CD14-positive monocyte (primary cell): ENCODE results near the gene CCR8. TPM values are rescaled to one million over a fixed set of nuclear protein-coding genes. Genes with fewer than 3 reads are reported as not detected.

Experiments
- DNase-seq, 3 donors: peaks; one replicate each; pipeline ENCODE4 v3.0.0-alpha.2; 2011 to 2022
- H2AFZ ChIP-seq: 2 replicates; pipeline ENCODE4 v1.6.0; 2012; ENCODE audit warnings: mild to moderate bottlenecking, low read depth, low read length, inconsistent platforms; ENCODE audit not compliant: insufficient read depth, poor library complexity, severe bottlenecking
- H3K27ac ChIP-seq, 2 donors: 1 replicate in 1 of 2; 2 replicates in 1 of 2; pipeline ENCODE4 v1.5.1; 2012 to 2013; ENCODE audit warnings: low read length in 2 of 2, control low read depth in 1 of 2, inconsistent platforms in 1 of 2, low read depth in 1 of 2, mild to moderate bottlenecking in 1 of 2
- H3K27me3 ChIP-seq, 2 donors: one replicate each; pipeline versions ENCODE4 v1.6.0 to v1.6.1; 2011 to 2013; ENCODE audit warnings: low read length in 2 of 2; ENCODE audit not compliant: control insufficient read depth in 2 of 2, insufficient read depth in 2 of 2
- H3K36me3 ChIP-seq, 2 donors: replicated peaks in 1 of 2; 1 replicate in 1 of 2; 2 replicates in 1 of 2; pipeline versions ENCODE4 v1.5.1 to v1.6.1; 2012 to 2013; ENCODE audit warnings: low read length in 2 of 2, control low read depth in 1 of 2, inconsistent platforms in 1 of 2, mild to moderate bottlenecking in 1 of 2; ENCODE audit not compliant: insufficient read depth in 2 of 2, control insufficient read depth in 1 of 2
- H3K4me1 ChIP-seq, 2 donors: 1 replicate in 1 of 2; 2 replicates in 1 of 2; pipeline versions ENCODE4 v1.5.1 to v1.6.1; 2012 to 2013; ENCODE audit warnings: low read length in 2 of 2, control low read depth in 1 of 2, inconsistent platforms in 1 of 2, mild to moderate bottlenecking in 1 of 2, moderate library complexity in 1 of 2; ENCODE audit not compliant: insufficient read depth in 2 of 2, control insufficient read depth in 1 of 2
- H3K4me2 ChIP-seq: replicated peaks from 2 replicates; pipeline ENCODE3; 2012; ENCODE audit warnings: low read length, moderate library complexity, mild to moderate bottlenecking; ENCODE audit not compliant: poor library complexity, severe bottlenecking; ENCODE audit errors: extremely low read depth
- H3K4me3 ChIP-seq, 3 experiments: fragments of 200-600 bp in 1 of 3; sonication (generic) in 1 of 3; replicated peaks in 1 of 3; 1 replicate in 2 of 3; 2 replicates in 1 of 3; pipeline ENCODE4 v1.5.1; 2011 to 2013; ENCODE audit warnings: low read length in 3 of 3, mild to moderate bottlenecking in 3 of 3, control low read depth in 2 of 3, low read depth in 2 of 3, inconsistent platforms in 1 of 3, moderate library complexity in 1 of 3
- H3K79me2 ChIP-seq: 2 replicates; pipeline ENCODE4 v1.6.0; 2012; ENCODE audit warnings: mild to moderate bottlenecking, control low read depth, inconsistent platforms, low read length, moderate library complexity; ENCODE audit not compliant: insufficient read depth
- H3K9ac ChIP-seq: 2 replicates; pipeline ENCODE4 v1.6.0; 2017; ENCODE audit warnings: low read length, mild to moderate bottlenecking; ENCODE audit not compliant: insufficient read depth, poor library complexity, severe bottlenecking
- H3K9me3 ChIP-seq, 2 donors: replicated peaks in 1 of 2; 1 replicate in 1 of 2; 2 replicates in 1 of 2; pipeline versions ENCODE4 v1.5.1 to v1.6.1; 2012 to 2013; ENCODE audit warnings: low read length in 2 of 2, control low read depth in 1 of 2; ENCODE audit not compliant: control insufficient read depth in 1 of 2, insufficient read depth in 1 of 2
- H4K20me1 ChIP-seq: 2 replicates; pipeline ENCODE4 v1.6.0; 2012; ENCODE audit warnings: mild to moderate bottlenecking, low read length, control low read depth, moderate library complexity; ENCODE audit not compliant: insufficient read depth
- H3K27ac Mint-ChIP-seq, 7 donors: one replicate each; pipeline ENCODE4 v1.8.0; 2020; ENCODE audit warnings: mild to moderate bottlenecking in 7 of 7, mixed read lengths in 7 of 7, moderate library complexity in 6 of 7, inconsistent platforms in 2 of 7
- H3K27me3 Mint-ChIP-seq, 3 donors: one replicate each; pipeline ENCODE4 v1.8.0; 2021 to 2022; ENCODE audit warnings: low read depth in 3 of 3, mild to moderate bottlenecking in 3 of 3, mixed read lengths in 3 of 3, moderate library complexity in 3 of 3, inconsistent platforms in 1 of 3
- H3K36me3 Mint-ChIP-seq, 2 donors: one replicate each; pipeline ENCODE4 v1.8.0; 2020; ENCODE audit warnings: mixed read lengths in 2 of 2, inconsistent platforms in 1 of 2, mild to moderate bottlenecking in 1 of 2
- H3K4me1 Mint-ChIP-seq: one replicate; pipeline ENCODE4 v1.8.0; 2020; ENCODE audit warnings: mild to moderate bottlenecking, mixed read lengths
- H3K4me3 Mint-ChIP-seq, 2 donors: one replicate each; pipeline ENCODE4 v1.8.0; 2020; ENCODE audit warnings: mild to moderate bottlenecking in 2 of 2, mixed read lengths in 2 of 2, moderate library complexity in 1 of 2
- H3K9me3 Mint-ChIP-seq, 7 donors: one replicate each; pipeline ENCODE4 v1.8.0; 2020 to 2022; ENCODE audit warnings: mixed read lengths in 7 of 7, mild to moderate bottlenecking in 6 of 7, moderate library complexity in 6 of 7, inconsistent platforms in 2 of 7
- CTCF ChIP-seq: fragments of 200-600 bp; IDR thresholded peaks from one replicate; pipeline ENCODE4 v1.8.0; 2022; ENCODE audit warnings: antibody characterized with exemption, mild to moderate bottlenecking
- WGBS: methylation state at CpG from one replicate; pipeline ENCODE4 v1.1.5; 2013; ENCODE audit warnings: missing lambda C conversion rate; ENCODE audit not compliant: insufficient coverage; 5-methylcytosine and 5-hydroxymethylcytosine counted together
- intact Hi-C, 2 donors: fragments of 100-400 bp; cut with micrococcal nuclease; formaldehyde crosslinking; loops; one replicate each; pipeline versions ENCODE4 v1.15.0 to v1.15.1; 2023
- polyA plus RNA-seq, 3 donors: library from polyadenylated mRNA; depleted of rRNA in 1 of 3; unstranded in 2 of 3; stranded (reverse) in 1 of 3; fragments of 300-500 nt in 2 of 3; fragments of >200 nt in 1 of 3; fragmentation: Illumina TruSeq in 2 of 3; gene quantifications; 1 replicate in 2 of 3; 2 replicates in 1 of 3; pipeline ENCODE4 v1.2.3, GENCODE V29; 2012 to 2021

The CCR8 gene
- polyA plus RNA-seq, 3 donors = not detected

GRCh38 chr3:39327746-39328349 lies 1.7 kb upstream of the CCR8 start:
- intact Hi-C loops = no loop called here
- H3K9ac ChIP-seq = no peak overlapping the region
- H3K79me2 ChIP-seq = no peaks in the 10 kb centered on the region
- H2AFZ ChIP-seq = no peak overlapping the region
- H3K27me3 ChIP-seq = no peaks in the 10 kb centered on the region
- Mint-ChIP-seq H3K27ac (no peak overlapping the region), H3K4me1 (peaks cover 4% of the 10 kb centered on the region), H3K4me3 (no peak overlapping the region), H3K36me3 (no peaks in the 10 kb centered on the region), H3K27me3 (peaks cover 0 to 2% (median 0%) of the 10 kb centered on the region in 3 donors), H3K9me3 (no peaks in the 10 kb centered on the region)
- no peak overlapping the region for H3K4me3 ChIP-seq
- no peak overlapping the region for H3K27ac ChIP-seq
- H4K20me1 ChIP-seq = no peaks in the 10 kb centered on the region
- no peaks in the 10 kb centered on the region for H3K9me3 ChIP-seq
- no peak for DNase-seq
- no peak for TF ChIP-seq CTCF
- no CpG with 5 or more reads among the region's 4 CpGs for WGBS
- no peaks in the 10 kb centered on the region for H3K4me1 ChIP-seq
- no peaks in the 10 kb centered on the region for H3K36me3 ChIP-seq
- H3K4me2 ChIP-seq = no peak overlapping the region

- Mint-ChIP-seq H3K4me3 (no peak overlapping the region), H3K4me1 (no peaks in the 10 kb centered on the region), H3K27me3 (peaks cover 0 to 3% (median 0%) of the 10 kb centered on the region in 3 donors), H3K27ac (no peak overlapping the region), H3K9me3 (peaks cover 0 to 1% (median 0%) of the 10 kb centered on the region in 7 donors), H3K36me3 (no peaks in the 10 kb centered on the region)
- H3K4me1 ChIP-seq = no peaks in the 10 kb centered on the region
- H3K9me3 ChIP-seq = no peaks in the 10 kb centered on the region
- no peaks in the 10 kb centered on the region for H4K20me1 ChIP-seq
- no peaks in the 10 kb centered on the region for H3K27me3 ChIP-seq
- no peak overlapping the region for H3K4me2 ChIP-seq
- intact Hi-C loops = no loop called here
- H3K4me3 ChIP-seq = no peak overlapping the region
- DNase-seq = no peak
- no peaks in the 10 kb centered on the region for H3K79me2 ChIP-seq
- TF ChIP-seq CTCF = no peak
- no peak overlapping the region for H3K27ac ChIP-seq
- H3K9ac ChIP-seq = no peak overlapping the region
- no peak overlapping the region for H2AFZ ChIP-seq
- H3K36me3 ChIP-seq = no peaks in the 10 kb centered on the region
These were observed 1.3 kb downstream of the CCR8 start for GRCh38 chr3:39330824-39331223.
